IPS-15b (cell line): ENCODE results near the gene ARGLU1.

Experiments
- H3K27me3 ChIP-seq: one replicate; pipeline ENCODE4 v1.6.1; 2013; ENCODE audit warnings: low read length; ENCODE audit not compliant: control insufficient read depth, insufficient read depth
- H3K36me3 ChIP-seq: one replicate; pipeline ENCODE4 v1.6.1; 2013; ENCODE audit warnings: low read length; ENCODE audit not compliant: control insufficient read depth, insufficient read depth
- H3K4me1 ChIP-seq: one replicate; pipeline ENCODE4 v1.6.1; 2013; ENCODE audit warnings: mild to moderate bottlenecking, low read length; ENCODE audit not compliant: control insufficient read depth, insufficient read depth
- H3K4me3 ChIP-seq: one replicate; pipeline ENCODE4 v1.5.1; 2013; ENCODE audit warnings: low read depth, low read length
- H3K9ac ChIP-seq: one replicate; pipeline ENCODE4 v1.6.1; 2013; ENCODE audit warnings: low read depth, mild to moderate bottlenecking, low read length
- H3K9me3 ChIP-seq: one replicate; pipeline ENCODE4 v1.6.1; 2013; ENCODE audit warnings: mild to moderate bottlenecking, low read length; ENCODE audit not compliant: control insufficient read depth, insufficient read depth

The ARGLU1 gene

GRCh38 chr13:106599875-106600797, 32.2 kb upstream of the ARGLU1 start:
- no peak overlapping the region for H3K9ac ChIP-seq
- no peaks in the 10 kb centered on the region for H3K36me3 ChIP-seq
- no peaks in the 10 kb centered on the region for H3K9me3 ChIP-seq
- no peak overlapping the region for H3K4me3 ChIP-seq
- no peaks in the 10 kb centered on the region for H3K4me1 ChIP-seq
- H3K27me3 ChIP-seq, result no peaks in the 10 kb centered on the region

- Histone ChIP-seq H3K9me3 (no peaks in the 10 kb centered on the region), H3K36me3 (no peaks in the 10 kb centered on the region), H3K27me3 (no peaks in the 10 kb centered on the region), H3K4me3 (no peak overlapping the region), H3K4me1 (no peaks in the 10 kb centered on the region), H3K9ac (no peak overlapping the region)
Observed at GRCh38 chr13:106597749-106598395, 29.9 kb upstream of the ARGLU1 start.

- H3K9me3 ChIP-seq, result no peaks in the 10 kb centered on the region
- no peaks in the 10 kb centered on the region for H3K36me3 ChIP-seq
- H3K4me3 ChIP-seq, result no peak overlapping the region
- H3K27me3 ChIP-seq, result no peaks in the 10 kb centered on the region
- no peak overlapping the region for H3K9ac ChIP-seq
- H3K4me1 ChIP-seq, result no peaks in the 10 kb centered on the region
Observed at GRCh38 chr13:106597186-106597585, 29.2 kb upstream of the ARGLU1 start.

- no peak overlapping the region for H3K9ac ChIP-seq
- no peaks in the 10 kb centered on the region for H3K4me1 ChIP-seq
- H3K27me3 ChIP-seq, result no peaks in the 10 kb centered on the region
- no peaks in the 10 kb centered on the region for H3K9me3 ChIP-seq
- no peaks in the 10 kb centered on the region for H3K36me3 ChIP-seq
- no peak overlapping the region for H3K4me3 ChIP-seq
Observed at GRCh38 chr13:106596275-106596937, 28.5 kb upstream of the ARGLU1 start.

- Histone ChIP-seq H3K4me1 (no peaks in the 10 kb centered on the region), H3K27me3 (no peaks in the 10 kb centered on the region), H3K9me3 (no peaks in the 10 kb centered on the region), H3K4me3 (no peak overlapping the region), H3K9ac (no peak overlapping the region), H3K36me3 (no peaks in the 10 kb centered on the region)
Observed at GRCh38 chr13:106595625-106596024, 27.7 kb upstream of the ARGLU1 start.

GRCh38 chr13:106594980-106595379, 27.0 kb upstream of the ARGLU1 start:
- no peak overlapping the region for H3K4me3 ChIP-seq
- no peak overlapping the region for H3K9ac ChIP-seq
- H3K36me3 ChIP-seq, result no peaks in the 10 kb centered on the region
- H3K27me3 ChIP-seq, result no peaks in the 10 kb centered on the region
- no peaks in the 10 kb centered on the region for H3K4me1 ChIP-seq
- H3K9me3 ChIP-seq, result no peaks in the 10 kb centered on the region

GRCh38 chr13:106593132-106593531, 25.2 kb upstream of the ARGLU1 start:
- Histone ChIP-seq H3K36me3 (no peaks in the 10 kb centered on the region), H3K4me3 (no peak overlapping the region), H3K4me1 (no peaks in the 10 kb centered on the region), H3K9me3 (no peaks in the 10 kb centered on the region), H3K9ac (no peak overlapping the region), H3K27me3 (no peaks in the 10 kb centered on the region)

GRCh38 chr13:106591299-106591698, 23.4 kb upstream of the ARGLU1 start:
- H3K27me3 ChIP-seq, result no peaks in the 10 kb centered on the region
- H3K4me3 ChIP-seq, result no peak overlapping the region
- H3K36me3 ChIP-seq, result no peaks in the 10 kb centered on the region
- no peak overlapping the region for H3K9ac ChIP-seq
- no peaks in the 10 kb centered on the region for H3K9me3 ChIP-seq
- H3K4me1 ChIP-seq, result no peaks in the 10 kb centered on the region

- peaks cover 12% of the 10 kb centered on the region for H3K9me3 ChIP-seq
- H3K36me3 ChIP-seq, result no peaks in the 10 kb centered on the region
- no peak overlapping the region for H3K9ac ChIP-seq
- H3K4me1 ChIP-seq, result no peaks in the 10 kb centered on the region
- H3K27me3 ChIP-seq, result no peaks in the 10 kb centered on the region
- no peak overlapping the region for H3K4me3 ChIP-seq
Observed at GRCh38 chr13:106589716-106590115, 21.8 kb upstream of the ARGLU1 start.

- no peak overlapping the region for H3K9ac ChIP-seq
- H3K36me3 ChIP-seq, result no peaks in the 10 kb centered on the region
- H3K9me3 ChIP-seq, result peaks cover 12% of the 10 kb centered on the region
- no peaks in the 10 kb centered on the region for H3K27me3 ChIP-seq
- no peaks in the 10 kb centered on the region for H3K4me1 ChIP-seq
- H3K4me3 ChIP-seq, result no peak overlapping the region
Observed at GRCh38 chr13:106588367-106588766, 20.4 kb upstream of the ARGLU1 start.

- H3K4me3 ChIP-seq, result no peak overlapping the region
Observed at GRCh38 chr13:106587787-106588186, 19.9 kb upstream of the ARGLU1 start.

More at GRCh38 chr13:106587787-106588186, 19.9 kb upstream of the ARGLU1 start:
- H3K27me3 ChIP-seq, result no peaks in the 10 kb centered on the region
- no peaks in the 10 kb centered on the region for H3K4me1 ChIP-seq
- H3K9ac ChIP-seq, result no peak overlapping the region
- H3K9me3 ChIP-seq, result peaks cover 12% of the 10 kb centered on the region
- no peaks in the 10 kb centered on the region for H3K36me3 ChIP-seq
